Stimulated activated CD4-positive, alpha-beta T cell treated with anti-CD3 and anti-CD28 coated beads, Interleukin-15, amount 100 ng/mL, for 48 hours (primary cell): ENCODE data around the gene SYT13.

Source experiments
- DNase-seq, 2 donors: peaks; one replicate each; pipeline ENCODE4 v3.0.0-alpha.2; 2020; ENCODE audit warnings: low read depth in 2 of 2

Gene SYT13

GRCh38 chr11:45248501-45249011, 37.6 kb downstream of the SYT13 start:
- no peak for DNase-seq

GRCh38 chr11:45247433-45247832, 38.7 kb downstream of the SYT13 start:
- DNase-seq, result no peak

- no peak for DNase-seq
These were observed 39.9 kb downstream of the SYT13 start for GRCh38 chr11:45246241-45246640.

GRCh38 chr11:45245218-45246045, 40.7 kb downstream of the SYT13 start:
- no peak for DNase-seq

GRCh38 chr11:45243967-45244366, 42.2 kb downstream of the SYT13 start:
- no peak for DNase-seq

GRCh38 chr11:45239733-45240132, 46.4 kb downstream of the SYT13 start:
- no peak for DNase-seq

GRCh38 chr11:45238724-45239123, 47.4 kb downstream of the SYT13 start:
- no peak for DNase-seq

- DNase-seq, result no peak
These were observed 48.3 kb downstream of the SYT13 start for GRCh38 chr11:45237711-45238315.

- DNase-seq, result no peak
These were observed 51.7 kb downstream of the SYT13 start for GRCh38 chr11:45234306-45235006.

- no peak for DNase-seq
These were observed 52.4 kb downstream of the SYT13 start for GRCh38 chr11:45233804-45234170.

GRCh38 chr11:45233121-45233803, 52.9 kb downstream of the SYT13 start:
- DNase-seq, result peak; percentile 39 to 59

- no peak for DNase-seq
These were observed 53.6 kb downstream of the SYT13 start for GRCh38 chr11:45232341-45233080.

GRCh38 chr11:45229401-45230020, 56.6 kb downstream of the SYT13 start:
- no peak for DNase-seq

GRCh38 chr11:45227836-45228235, 58.3 kb downstream of the SYT13 start:
- DNase-seq, result no peak

- no peak for DNase-seq
These were observed 59.2 kb downstream of the SYT13 start for GRCh38 chr11:45226901-45227300.

GRCh38 chr11:45225961-45226871, 59.9 kb downstream of the SYT13 start:
- no peak for DNase-seq

GRCh38 chr11:45225277-45225676, 60.9 kb downstream of the SYT13 start:
- DNase-seq, result no peak

GRCh38 chr11:45224766-45225165, 61.4 kb downstream of the SYT13 start:
- no peak for DNase-seq

GRCh38 chr11:45223496-45223895, 62.6 kb downstream of the SYT13 start:
- DNase-seq, result no peak

- no peak for DNase-seq
These were observed 66.7 kb downstream of the SYT13 start for GRCh38 chr11:45219411-45219810.
